K562 (cell line): Measurements from ENCODE around the gene SORBS2. TPM values are rescaled to one million over a fixed set of nuclear protein-coding genes. Genes with fewer than 3 reads are reported as not detected.

ENCODE experiments used
- ATAC-seq: fragments of 200-7000 bp; cut with Tn5 transposase; 3 replicates; pipeline ENCODE4 v1.9.1; 2020; ENCODE audit warnings: moderate library complexity
- BruUV-seq: library from RNA; stranded (reverse); fragments of 400-500 nt; replicated peaks from 2 replicates; lab custom pipeline; 2021; lab: Mats Ljungman, UMichigan
- CTCF ChIA-PET: fragments of 300-600 bp; formaldehyde crosslinking; extraction: SDS; loops from one replicate; lab custom pipeline; 2021; ENCODE audit warnings: low intra/inter-chr PET ratio; lab: Yijun Ruan, JAX
- POLR2A ChIA-PET: fragments of 300-600, 350-650 bp; sonication (Branson Sonifier 250); formaldehyde crosslinking; extraction: SDS; loops from one replicate; lab custom pipeline; 2021; ENCODE audit warnings: antibody characterized with exemption, inconsistent platforms; lab: Yijun Ruan, JAX
- DNase-seq, 4 experiments: peaks; one replicate each; pipeline versions ENCODE4 v3.0.0 to v3.0.0-alpha.2; 2011 to 2018; ENCODE audit warnings: low spot score in 3 of 4, mixed read lengths in 3 of 4; ENCODE audit errors: extremely low read depth in 1 of 4
- FAIRE-seq: peaks from 2 replicates; lab custom pipeline; 2011; peaks lifted over from hg19 to GRCh38; lab: Jason Lieb, UNC
- H2AFZ ChIP-seq: 2 replicates; pipeline ENCODE4 v1.6.0; 2011; ENCODE audit warnings: low read depth, low read length, control low read depth, inconsistent platforms
- H3K27ac ChIP-seq: fragments of 200-600 bp; 3 replicates; pipeline ENCODE4 v1.8.0; 2011; ENCODE audit warnings: low read depth, mild to moderate bottlenecking, control low read depth, inconsistent platforms, low read length, moderate library complexity, mixed read lengths; ENCODE audit errors: extremely low read depth
- H3K27me3 ChIP-seq, 2 experiments: fragments of 300-600 bp in 1 of 2; 2 replicates in 1 of 2; 3 replicates in 1 of 2; pipeline versions ENCODE4 v1.6.0 to v1.8.0; 2011; ENCODE audit warnings: inconsistent platforms in 2 of 2, low read length in 2 of 2, mild to moderate bottlenecking in 1 of 2, mixed read lengths in 1 of 2, moderate library complexity in 1 of 2; ENCODE audit not compliant: control insufficient read depth in 2 of 2, insufficient read depth in 2 of 2
- H3K36me3 ChIP-seq: fragments of 300-600 bp; 3 replicates; pipeline ENCODE4 v1.8.0; 2011; ENCODE audit warnings: mild to moderate bottlenecking, low read length, inconsistent platforms; ENCODE audit not compliant: control insufficient read depth, insufficient read depth
- H3K4me1 ChIP-seq, 2 experiments: fragments of 200-600 bp in 1 of 2; replicated peaks in 1 of 2; 2 replicates in 1 of 2; 3 replicates in 1 of 2; pipeline versions ENCODE4 v1.5.1 to v1.8.0; 2011; ENCODE audit warnings: inconsistent platforms in 2 of 2, low read length in 2 of 2, mild to moderate bottlenecking in 1 of 2, mixed read lengths in 1 of 2, moderate library complexity in 1 of 2; ENCODE audit not compliant: control insufficient read depth in 2 of 2, insufficient read depth in 2 of 2
- H3K4me2 ChIP-seq: 2 replicates; pipeline ENCODE4 v1.6.1; 2011; ENCODE audit warnings: low read length, control low read depth, inconsistent platforms, mixed read lengths; ENCODE audit not compliant: insufficient read depth
- H3K4me3 ChIP-seq: fragments of 200-600 bp; sonication (generic), shearing (Covaris generic); 2 replicates; pipeline ENCODE4 v1.5.1; 2016; ENCODE audit warnings: control low read depth, inconsistent platforms
- H3K79me2 ChIP-seq: fragments of 200-600 bp; 3 replicates; pipeline ENCODE4 v1.8.0; 2011; ENCODE audit warnings: low read length, inconsistent platforms; ENCODE audit not compliant: control insufficient read depth, insufficient read depth
- H3K9ac ChIP-seq, 2 experiments: 2 replicates each; pipeline versions ENCODE4 v1.6.0 to v1.6.1; 2011; ENCODE audit warnings: low read depth in 2 of 2, low read length in 2 of 2, control low read depth in 1 of 2, inconsistent platforms in 1 of 2, mild to moderate bottlenecking in 1 of 2, mixed read lengths in 1 of 2; ENCODE audit not compliant: insufficient read depth in 1 of 2
- H3K9me1 ChIP-seq: one replicate; pipeline ENCODE4 v1.6.0; 2011; ENCODE audit warnings: inconsistent platforms, mild to moderate bottlenecking, low read length, moderate library complexity; ENCODE audit not compliant: control insufficient read depth, insufficient read depth
- H3K9me3 ChIP-seq: replicated peaks from 2 replicates; pipeline ENCODE4 v1.5.1; 2011; ENCODE audit warnings: low read depth, low read length, inconsistent platforms; ENCODE audit not compliant: control insufficient read depth, insufficient read depth
- H4K20me1 ChIP-seq: replicated peaks from 2 replicates; pipeline ENCODE4 v1.6.1; 2011; ENCODE audit warnings: low read length, inconsistent platforms, mixed read lengths; ENCODE audit not compliant: control insufficient read depth, insufficient read depth
- GABPB2 ChIP-seq: fragments of 250-450 bp; sonication (Bioruptor Pico); conservative IDR thresholded peaks from 2 replicates; pipeline ENCODE4 v1.5.1; 2021; ENCODE audit warnings: mild to moderate bottlenecking
- ILF3 ChIP-seq: fragments of 450-650 bp; IDR thresholded peaks from 2 replicates; pipeline ENCODE4 v1.6.1; 2018; ENCODE audit warnings: antibody characterized with exemption, mild to moderate bottlenecking, moderate library complexity, borderline replicate concordance
- JUN ChIP-seq, 2 experiments: sonication (generic) in 1 of 2; formaldehyde crosslinking in 1 of 2; IDR thresholded peaks; 2 replicates each; pipeline versions ENCODE4 v1.6.1 to v1.8.0; 2012 to 2022; ENCODE audit warnings: borderline replicate concordance in 2 of 2, mild to moderate bottlenecking in 2 of 2, improper control_type of control experiment in 1 of 2, low read depth in 1 of 2, low read length in 1 of 2, missing genetic modification reagents in 1 of 2
- MECOM ChIP-seq: fragments of 250-450 bp; sonication (Bioruptor Pico); IDR thresholded peaks from 2 replicates; pipeline ENCODE4 v1.8.0; 2022; ENCODE audit warnings: inconsistent platforms
- MTA1 ChIP-seq: fragments of 450-650 bp; IDR thresholded peaks from 2 replicates; pipeline ENCODE4 v1.6.1; 2017; ENCODE audit warnings: borderline replicate concordance
- NFIC ChIP-seq: fragments of 450-650 bp; IDR thresholded peaks from 2 replicates; pipeline ENCODE4 v1.6.1; 2017; ENCODE audit warnings: mild to moderate bottlenecking, inconsistent platforms
- NRF1 ChIP-seq, 2 experiments: fragments of 450-650 bp; IDR thresholded peaks in 1 of 2; conservative IDR thresholded peaks in 1 of 2; 2 replicates each; pipeline ENCODE4 v1.6.1; 2014; ENCODE audit warnings: mild to moderate bottlenecking in 2 of 2
- PHTF2 ChIP-seq: fragments of 250-450 bp; sonication (Bioruptor Pico); IDR thresholded peaks from 2 replicates; pipeline ENCODE4 v1.5.0; 2021; ENCODE audit warnings: mild to moderate bottlenecking
- POLR2A ChIP-seq: fragments of 450-650 bp; conservative IDR thresholded peaks from 2 replicates; pipeline ENCODE4 v1.6.1; 2016
- RBFOX2 ChIP-seq: fragments of 200-400 bp; formaldehyde crosslinking; IDR thresholded peaks from 2 replicates; pipeline ENCODE4 v1.6.1; 2017; ENCODE audit warnings: low read depth, mild to moderate bottlenecking, low read length, moderate library complexity
- SIRT6 ChIP-seq: IDR thresholded peaks from one replicate; pipeline ENCODE4 v1.6.1; 2012; ENCODE audit warnings: low read depth, mild to moderate bottlenecking, control low read depth, inconsistent platforms, low read length, moderate library complexity
- TAF15 ChIP-seq: fragments of 200-400 bp; formaldehyde crosslinking; IDR thresholded peaks from 2 replicates; pipeline ENCODE4 v1.6.1; 2017; ENCODE audit warnings: mild to moderate bottlenecking, low read depth, low read length, moderate library complexity
- ZBTB17 ChIP-seq: fragments of 450-650 bp; formaldehyde crosslinking; IDR thresholded peaks from 2 replicates; pipeline ENCODE4 v1.4.0; 2020; ENCODE audit warnings: mild to moderate bottlenecking
- ZBTB43 ChIP-seq: sonication (generic); formaldehyde crosslinking; IDR thresholded peaks from 2 replicates; pipeline ENCODE4 v1.8.0; 2023; ENCODE audit warnings: mild to moderate bottlenecking, missing genetic modification reagents
- ZEB2 ChIP-seq: fragments of 450-650 bp; IDR thresholded peaks from 2 replicates; pipeline ENCODE4 v1.6.1; 2016
- ZNF436 ChIP-seq: fragments of 250-450, 450-650 bp; sonication (Bioruptor Pico); formaldehyde crosslinking; IDR thresholded peaks from 2 replicates; pipeline ENCODE4 v1.7.0; 2020; ENCODE audit warnings: mild to moderate bottlenecking
- ZNF639 ChIP-seq, 2 experiments: fragments of 200-800 bp in 1 of 2; sonication (Bioruptor generic) in 1 of 2; sonication (generic) in 1 of 2; formaldehyde crosslinking in 1 of 2; IDR thresholded peaks in 1 of 2; conservative IDR thresholded peaks in 1 of 2; 2 replicates each; pipeline versions ENCODE4 v1.5.0 to v1.6.1; 2016 to 2020; ENCODE audit warnings: missing compliant biosample characterization in 1 of 2, missing genetic modification characterization in 1 of 2, missing genetic modification reagents in 1 of 2
- ZNF655 ChIP-seq: fragments of 250-450 bp; sonication (Bioruptor Pico); IDR thresholded peaks from 2 replicates; pipeline ENCODE4 v1.5.0; 2021
- ZNF668 ChIP-seq: fragments of 250-450 bp; sonication (Bioruptor Pico); IDR thresholded peaks from 2 replicates; pipeline ENCODE4 v1.8.0; 2022; ENCODE audit warnings: mild to moderate bottlenecking, inconsistent platforms
- WGBS: fragments of 100-300 bp; shearing (Covaris generic); methylation state at CpG from one replicate; pipeline ENCODE4 v1.1.6; 2016; ENCODE audit warnings: low coverage, mixed read lengths; ENCODE audit not compliant: insufficient coverage; ENCODE audit errors: missing lambda C conversion rate; 5-methylcytosine and 5-hydroxymethylcytosine counted together
- in situ Hi-C: fragments of 300-500 bp; cut with MboI; formaldehyde crosslinking; loops from 4 replicates; pipeline ENCODE4 v1.15.0; 2018; ENCODE audit warnings: inconsistent platforms, mixed read lengths
- intact Hi-C: fragments of 100-400 bp; cut with micrococcal nuclease; formaldehyde crosslinking; loops from 2 replicates; pipeline ENCODE4 v1.14.2; 2022
- polyA plus RNA-seq, 8 experiments: library from polyadenylated mRNA; depleted of rRNA in 4 of 8; stranded (reverse) in 5 of 8; unstranded in 3 of 8; fragments of >200 nt; fragmentation: Nextera tagmentation in 2 of 8; fragmentation: Illumina TruSeq in 1 of 8; extraction: Ambion mirVana in 2 of 8; extraction: Trizol in 1 of 8; gene quantifications; 2 replicates each; pipeline versions ENCODE4 v1.2.1 to v1.2.3, GENCODE V29; 2011 to 2014; ENCODE audit warnings: inconsistent platforms in 1 of 8, missing spikeins in 1 of 8
- total RNA-seq, 7 experiments: library from RNA; depleted of rRNA in 6 of 7; stranded (reverse); fragments of >200 nt in 6 of 7; fragmentation: Illumina TruSeq in 2 of 7; extraction: Trizol in 2 of 7; gene quantifications; 2 replicates each; pipeline versions ENCODE4 v1.2.1 to v1.2.3, GENCODE V29; 2011 to 2021; ENCODE audit warnings: low replicate concordance in 1 of 7

The SORBS2 gene
- total and polyA plus RNA-seq, 9 of the 15 experiments (the other 6 are each of a cell fraction or from before 2014, with no cell fraction given), result 0.29 TPM; not detected in 8

- TF ChIP-seq JUN (IDR thresholded peaks at IDR 0.05; ENCODE audit: borderline replicate concordance, low read depth, low read length) (no peak), JUN (CRISPR knock-in tag; IDR thresholded peaks at IDR 0.05; ENCODE audit: borderline replicate concordance) (no peak), ILF3 (no peak), ZBTB17 (CRISPR knock-in tag) (no peak), MECOM (CRISPR knock-in tag) (no peak), PHTF2 (no peak), ZNF668 (no peak)
Measured at GRCh38 chr4:185834778-185835177, 22.8 kb upstream of the SORBS2 start (continued).

GRCh38 chr4:185834088-185834487, 22.1 kb upstream of the SORBS2 start:
- POLR2A ChIA-PET, result no interaction called here
- in situ Hi-C loops, result no loop called here
- TF ChIP-seq SIRT6 (no peak), ZBTB43 (CRISPR knock-in tag) (no peak), NRF1 (conservative IDR thresholded peaks at IDR 0.05 in 1 of 2, IDR thresholded peaks at IDR 0.05 in 1 of 2) (no peak), POLR2A (no peak), MTA1 (no peak), GABPB2 (CRISPR knock-in tag) (no peak), ZNF639 (CRISPR knock-in tag; conservative IDR thresholded peaks at IDR 0.05 in 1 of 2, IDR thresholded peaks at IDR 0.05 in 1 of 2) (no peak), ZEB2 (no peak), RBFOX2 (no peak), ZNF436 (CRISPR knock-in tag) (no peak), ZNF655 (no peak), TAF15 (no peak), NFIC (no peak)

More at GRCh38 chr4:185834088-185834487, 22.1 kb upstream of the SORBS2 start:
- Histone ChIP-seq H4K20me1 (no peaks in the 10 kb centered on the region), H3K36me3 (no peaks in the 10 kb centered on the region), H3K4me3 (no peak overlapping the region), H3K9ac (no peak overlapping the region), H3K27ac (no peak overlapping the region), H3K27me3 (peaks cover 2 to 11% of the 10 kb centered on the region in 2 experiments; a peak in 2 of 5 replicates), H3K4me2 (no peak overlapping the region), H3K4me1 (no peaks in the 10 kb centered on the region), H3K79me2 (no peaks in the 10 kb centered on the region), H2AFZ (no peak overlapping the region), H3K9me3 (no peaks in the 10 kb centered on the region), H3K9me1 (no peaks in the 10 kb centered on the region)
- CTCF ChIA-PET, result no interaction called here
- ATAC-seq (no peak), DNase-seq (no peak), FAIRE-seq (no peak)
- intact Hi-C loops, result no loop called here
- 0% methylated on average over 4 of the region's 4 CpGs for WGBS
- BruUV-seq, result no TSS peak
